Effector CD8-positive, alpha-beta T cell (primary cell): ENCODE results near the gene ALX4.

ENCODE experiments used
- DNase-seq: peaks from one replicate; lab custom pipeline; 2025; lab: John Stamatoyannopoulos, UW

Gene ALX4

GRCh38 chr11:44244639-44245310 is 65.2 kb downstream of the ALX4 start:
- no peak for DNase-seq

DNA sequence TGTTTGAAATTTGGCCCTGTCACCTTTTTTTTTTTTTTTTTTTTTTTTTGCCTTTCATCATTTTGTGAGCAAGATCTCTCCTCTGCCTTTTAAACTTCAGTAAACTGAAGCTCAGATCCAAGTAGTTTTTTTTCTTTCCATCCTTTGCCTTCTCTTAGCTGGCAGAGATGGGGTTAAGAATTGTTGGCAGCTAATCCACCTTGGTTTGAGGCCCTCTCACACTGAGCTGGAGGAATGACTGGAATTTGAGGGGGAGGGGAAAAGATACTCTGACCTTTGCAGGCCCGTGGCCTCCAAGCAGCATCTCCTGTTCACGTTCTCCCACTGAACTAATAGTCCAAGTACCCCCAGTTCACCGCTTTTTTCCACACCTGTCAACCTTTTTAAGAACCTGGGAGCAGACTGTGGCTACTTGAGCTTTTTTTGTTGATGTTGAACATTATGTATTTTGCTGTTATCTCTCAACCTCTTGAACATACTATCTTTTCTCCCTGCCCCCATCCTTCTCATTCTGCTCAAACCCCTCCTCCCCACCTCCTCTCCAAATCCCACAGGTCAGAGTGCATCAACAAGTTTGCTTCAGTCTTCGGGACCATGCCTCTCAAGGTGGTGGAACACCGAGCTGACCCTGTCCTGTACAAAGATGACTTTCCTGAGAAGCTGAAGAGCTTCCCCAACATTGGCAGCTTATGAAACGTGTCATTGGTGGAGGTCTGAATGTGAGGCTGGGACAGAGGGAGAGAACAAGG is 66.2 kb downstream of the ALX4 start:
- no peak for DNase-seq

DNA sequence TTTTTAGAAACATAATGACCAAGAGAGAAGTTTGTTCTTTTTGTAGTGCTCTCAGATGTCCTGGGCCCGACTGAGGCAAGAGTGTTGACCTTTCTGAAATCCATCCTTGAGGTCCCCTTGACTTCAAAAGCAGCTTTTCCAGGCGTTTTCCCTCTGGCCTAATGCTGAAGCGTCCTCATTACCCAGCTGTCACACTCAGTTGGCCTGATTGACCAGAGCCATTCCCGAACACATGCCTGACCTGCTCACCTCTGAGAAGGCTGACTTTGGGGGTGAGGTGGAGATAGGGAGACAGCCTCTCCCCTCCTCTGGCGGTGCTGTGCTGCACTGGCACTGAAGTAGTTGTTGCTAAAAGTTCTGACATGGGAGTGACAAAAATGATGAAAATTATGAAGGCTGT is 66.9 kb downstream of the ALX4 start:
- no peak for DNase-seq

- DNase-seq = no peak
Measured at GRCh38 chr11:44241851-44242250, 68.1 kb downstream of the ALX4 start.

DNA sequence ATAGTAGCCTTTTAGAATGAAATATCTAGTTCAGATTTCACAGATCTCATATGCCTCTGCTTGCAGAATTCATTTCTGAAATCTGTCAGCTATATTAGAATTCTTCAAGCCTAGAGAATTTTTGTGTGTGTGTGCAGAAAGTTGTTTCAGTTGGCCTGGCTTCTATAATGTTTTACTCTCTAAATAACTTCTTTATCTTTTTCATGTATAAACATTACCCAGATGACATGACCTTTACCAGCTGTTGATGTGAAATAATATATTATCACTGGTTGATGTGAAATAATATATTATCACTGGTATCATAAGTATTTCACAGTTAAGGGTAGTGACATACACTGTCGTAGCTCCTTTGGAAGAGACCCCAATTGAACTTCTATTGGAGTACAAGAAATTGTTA is 72.8 kb downstream of the ALX4 start:
- no peak for DNase-seq

- no peak for DNase-seq
Measured at GRCh38 chr11:44236296-44236695, 73.6 kb downstream of the ALX4 start.

GRCh38 chr11:44235765-44236201 is 74.2 kb downstream of the ALX4 start:
- no peak for DNase-seq

DNA sequence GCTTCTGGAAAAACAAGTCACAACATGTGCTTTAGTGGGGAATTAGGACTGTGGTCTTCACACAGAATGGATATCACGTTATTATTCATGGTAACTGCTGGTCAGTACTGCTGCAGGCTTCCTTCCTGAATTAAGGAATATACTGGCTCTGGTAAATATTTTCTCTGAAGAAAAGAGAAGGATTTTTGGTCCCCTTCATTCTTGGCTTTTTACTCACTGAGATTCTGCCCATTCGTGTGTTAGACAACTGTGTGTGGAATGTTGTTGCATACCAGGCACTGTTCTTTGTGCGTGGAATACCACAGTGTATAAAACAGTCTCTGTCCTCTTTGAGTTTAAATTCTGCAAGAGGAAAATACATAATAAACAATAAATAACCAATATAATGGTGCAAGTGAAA is 80.3 kb downstream of the ALX4 start:
- DNase-seq = no peak

DNA sequence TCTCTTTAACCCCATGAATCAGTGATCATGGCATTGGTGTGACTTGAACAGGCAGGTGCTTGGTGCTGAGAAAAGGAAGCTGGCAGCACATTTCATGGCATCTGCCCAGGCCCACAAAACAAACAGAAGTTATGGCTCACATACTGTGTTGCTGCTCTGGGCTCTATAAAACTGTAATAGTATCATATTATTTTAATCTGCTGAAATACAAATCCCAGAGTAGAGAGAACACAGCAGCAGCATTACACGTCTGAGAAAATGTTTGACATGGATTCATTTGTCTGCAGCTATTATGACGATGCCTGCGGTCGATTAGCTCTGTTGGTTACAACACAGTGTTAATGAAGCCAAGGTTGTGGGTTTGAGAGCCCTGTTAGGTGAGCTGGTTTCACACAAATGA is 80.8 kb downstream of the ALX4 start:
- DNase-seq = no peak

GRCh38 chr11:44228379-44228778 is 81.6 kb downstream of the ALX4 start:
- no peak for DNase-seq

DNA sequence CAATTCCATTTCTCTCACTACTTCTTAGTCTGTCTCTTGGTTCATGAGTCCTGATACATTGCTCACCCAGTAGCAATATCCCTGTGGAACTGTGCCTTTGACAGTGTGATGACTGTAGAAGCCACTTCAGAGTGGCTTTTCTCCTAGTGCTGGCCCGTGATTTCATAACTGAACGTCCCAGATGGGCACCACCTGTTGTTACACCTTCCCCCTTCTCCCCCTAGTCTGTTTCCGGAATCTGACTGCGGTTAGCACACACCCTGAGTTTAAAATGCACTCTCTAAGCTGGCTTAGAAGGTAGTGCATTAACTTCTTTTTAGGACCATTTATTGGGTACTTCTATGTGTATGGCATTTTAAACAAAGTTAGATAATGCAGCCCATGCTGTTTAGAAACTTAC is 83.0 kb downstream of the ALX4 start:
- DNase-seq = no peak

DNA sequence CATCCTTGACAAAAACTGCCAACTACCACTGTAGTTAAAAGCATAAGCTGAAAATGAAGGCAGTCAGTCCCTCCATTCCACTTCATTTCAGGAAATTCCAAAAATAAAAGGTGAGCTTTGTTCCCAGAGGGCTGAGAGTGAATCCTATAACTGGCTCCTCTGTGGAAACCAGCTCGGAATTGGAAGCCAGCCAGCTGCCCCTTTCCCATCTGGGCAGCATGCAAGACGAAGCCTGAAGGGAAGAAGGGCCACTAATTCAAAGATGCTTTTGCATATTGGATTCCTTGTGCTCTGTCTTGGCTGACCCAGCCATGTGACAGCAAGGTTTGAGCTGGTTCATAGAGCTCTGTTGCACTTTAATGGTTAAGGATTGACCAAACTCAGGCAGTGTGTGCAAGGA is 83.4 kb downstream of the ALX4 start:
- DNase-seq = no peak

DNA sequence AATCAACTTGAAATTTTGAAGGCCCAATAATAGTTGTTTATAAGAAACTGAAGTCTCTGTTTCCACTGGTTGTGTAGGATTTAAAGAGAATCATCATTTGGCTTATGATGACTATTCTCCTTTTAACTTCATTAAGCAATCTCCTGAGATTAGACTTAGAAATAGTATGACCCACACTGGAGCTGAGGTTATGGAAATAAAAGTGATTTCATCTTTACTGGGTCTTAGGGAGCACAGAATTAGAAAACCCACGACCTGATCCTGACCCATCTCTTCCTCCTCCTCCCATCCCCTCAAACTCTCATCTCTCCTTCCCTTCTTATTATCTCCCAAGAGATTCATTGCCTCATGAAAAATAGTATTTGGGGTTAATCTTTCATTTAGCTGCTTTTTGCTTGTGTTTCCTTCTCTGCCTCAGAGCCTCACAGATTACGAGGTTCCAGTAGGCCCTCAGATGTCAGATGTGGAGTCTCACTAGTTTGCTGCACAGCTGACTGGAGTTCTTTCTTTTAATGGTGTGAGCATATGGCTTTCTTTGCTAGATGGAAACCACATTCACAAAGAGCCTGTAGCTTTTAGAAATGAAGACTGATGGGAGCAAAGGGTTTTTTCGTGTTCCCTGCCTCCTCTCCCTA is 85.0 kb downstream of the ALX4 start:
- DNase-seq = no peak

- no peak for DNase-seq
Measured at GRCh38 chr11:44223238-44223637, 86.7 kb downstream of the ALX4 start.

GRCh38 chr11:44221992-44222391 is 87.9 kb downstream of the ALX4 start:
- no peak for DNase-seq

DNA sequence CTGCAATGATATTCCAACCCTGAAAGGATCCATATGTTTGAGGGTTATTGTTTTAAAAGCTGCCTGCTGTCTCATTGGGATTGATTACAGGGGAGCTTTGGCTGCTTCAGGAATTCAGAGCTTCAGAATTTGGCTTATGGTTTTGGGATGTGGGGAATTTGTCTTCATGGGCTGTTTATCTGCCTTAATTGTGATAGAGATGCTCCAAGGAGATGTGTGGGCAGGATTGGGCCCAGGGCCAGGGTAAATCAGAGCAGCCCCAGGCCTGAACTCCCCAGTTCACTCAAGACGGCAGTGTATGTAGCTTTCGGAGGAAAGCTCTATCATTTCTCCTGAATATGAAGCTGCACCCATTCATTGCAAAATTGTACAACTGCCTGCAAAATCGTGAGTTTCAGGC is 88.5 kb downstream of the ALX4 start:
- no peak for DNase-seq

- no peak for DNase-seq
Measured at GRCh38 chr11:44219830-44220796, 89.8 kb downstream of the ALX4 start.

DNA sequence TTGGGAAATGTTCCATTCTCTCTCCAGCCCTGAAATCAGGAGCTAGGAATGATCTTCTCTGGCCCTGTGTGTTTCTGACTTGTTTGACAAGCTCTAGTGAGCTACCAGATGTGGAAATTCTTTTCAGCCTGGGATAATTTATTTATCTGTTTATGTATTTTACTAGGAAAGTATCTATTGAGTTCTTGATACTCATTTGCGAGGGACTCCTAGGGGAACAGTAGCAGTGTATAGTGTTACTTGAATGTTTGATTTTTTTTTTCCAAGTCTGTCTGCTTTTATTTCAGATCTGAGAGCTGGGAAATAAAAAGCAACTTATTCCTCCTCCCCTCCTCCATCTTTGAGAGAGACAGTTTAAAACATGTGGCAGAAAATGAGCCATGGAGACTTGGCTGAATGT is 92.5 kb downstream of the ALX4 start:
- DNase-seq = no peak

- no peak for DNase-seq
Measured at GRCh38 chr11:44213148-44213547, 96.8 kb downstream of the ALX4 start.

DNA sequence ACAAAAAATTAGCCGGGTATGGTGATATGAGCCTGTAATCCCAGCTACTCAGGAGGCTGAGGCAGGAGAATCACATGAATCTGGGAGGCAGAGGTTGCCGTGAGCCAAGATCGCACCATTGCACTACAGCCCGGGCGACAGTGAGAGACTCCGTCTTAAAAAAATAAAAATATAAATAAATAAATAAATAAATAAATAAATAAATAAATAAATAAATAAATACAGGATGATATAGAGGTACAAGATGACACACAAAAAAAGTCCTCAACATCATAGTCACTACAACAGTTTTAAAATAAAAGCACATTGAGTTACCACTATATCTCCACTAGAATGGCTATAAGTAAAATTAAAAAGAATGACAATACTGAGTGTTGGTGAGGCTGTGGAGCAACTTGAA is 97.8 kb downstream of the ALX4 start:
- no peak for DNase-seq
